ENCODE measurements around the gene MAST1.

The MAST1 gene

GRCh38 chr19:12789904-12790619 is 48.3 kb upstream of the MAST1 start:
- Histone ChIP-seq H3K27ac (ENCODE audit: low read length, poor library complexity, severe bottlenecking) (peak overlapping the region; percentile 91), H3K79me1 (replicated peaks; ENCODE audit: low read length, poor library complexity, severe bottlenecking) (no peaks in the 10 kb centered on the region), H3K18ac (ENCODE audit: low read depth in 1 of 2, low read length in 2 of 2) (peak overlapping the region; percentile 96 to 97), H2AK5ac (ENCODE audit: low read length, severe bottlenecking) (no peak overlapping the region), H2BK12ac (ENCODE audit: low read length in 2 of 2) (peak overlapping the region; percentile 92 to 96), H3K9me3 (ENCODE audit: control insufficient read depth, low read length) (no peaks in the 10 kb centered on the region), H3K9ac (ENCODE audit: low read length) (peak overlapping the region; percentile 90), H3K4ac (ENCODE audit: low read depth in 1 of 2, low read length in 2 of 2) (peak overlapping the region; percentile 81 to 96), H3K4me1 (ENCODE audit: control insufficient read depth, insufficient read depth, low read depth, low read length) (peaks cover 42% of the 10 kb centered on the region), H2BK120ac (ENCODE audit: low read depth, low read length) (peak overlapping the region; percentile 100), H2BK15ac (ENCODE audit: low read depth, poor library complexity, severe bottlenecking) (peak overlapping the region; percentile 87), H2AFZ (ENCODE audit: low read depth, low read length) (peak overlapping the region; percentile 30), H3K23ac (ENCODE audit: low read length in 2 of 2) (peak overlapping the region in 1 of 2 experiments; percentile 71), H3K27me3 (ENCODE audit: control insufficient read depth in 1 of 2, insufficient read depth in 1 of 2, low read length in 2 of 2) (no peaks in the 10 kb centered on the region), H4K91ac (ENCODE audit: low read length) (peak overlapping the region; percentile 86), H3K4me2 (ENCODE audit: low read length, poor library complexity, severe bottlenecking) (peak overlapping the region; percentile 91), H4K8ac (ENCODE audit: low read length) (peak overlapping the region; percentile 94), H2BK5ac (ENCODE audit: low read depth, low read length, poor library complexity, severe bottlenecking) (peak overlapping the region; percentile 48), H3K14ac (ENCODE audit: low read length in 2 of 2) (peak overlapping the region; percentile 47 to 62), H3K36me3 (ENCODE audit: control insufficient read depth in 1 of 2, insufficient read depth in 2 of 2, low read depth in 1 of 2, low read length in 2 of 2) (peaks cover 0 to 3% of the 10 kb centered on the region in 2 experiments), H3K4me3 (ENCODE audit: insufficient read depth in 1 of 2, low read depth in 1 of 2, low read length in 2 of 2) (peak overlapping the region; percentile 50 to 99)
- under 1% methylated on average over 56 of the region's 56 CpGs for WGBS
- DNase-seq = peak; percentile 98

GRCh38 chr19:12790628-12791344 is 47.5 kb upstream of the MAST1 start:
- Histone ChIP-seq H3K27ac (ENCODE audit: low read length, poor library complexity, severe bottlenecking) (peak overlapping the region; percentile 91), H3K4me3 (ENCODE audit: insufficient read depth in 1 of 2, low read depth in 1 of 2, low read length in 2 of 2) (peak overlapping the region; percentile 50 to 99), H4K91ac (ENCODE audit: low read length) (peak overlapping the region; percentile 86), H3K18ac (ENCODE audit: low read depth in 1 of 2, low read length in 2 of 2) (peak overlapping the region; percentile 96 to 97), H4K8ac (ENCODE audit: low read length) (peak overlapping the region; percentile 94), H3K4me2 (ENCODE audit: low read length, poor library complexity, severe bottlenecking) (peak overlapping the region; percentile 91), H2BK12ac (ENCODE audit: low read length in 2 of 2) (peak overlapping the region; percentile 92 to 96), H3K27me3 (ENCODE audit: control insufficient read depth in 1 of 2, insufficient read depth in 1 of 2, low read length in 2 of 2) (no peaks in the 10 kb centered on the region), H3K4ac (ENCODE audit: low read depth in 1 of 2, low read length in 2 of 2) (peak overlapping the region; percentile 81 to 96), H3K36me3 (ENCODE audit: control insufficient read depth in 1 of 2, insufficient read depth in 2 of 2, low read depth in 1 of 2, low read length in 2 of 2) (peaks cover 0 to 3% of the 10 kb centered on the region in 2 experiments), H2AK5ac (ENCODE audit: low read length, severe bottlenecking) (peak overlapping the region; percentile 47), H2BK15ac (ENCODE audit: low read depth, poor library complexity, severe bottlenecking) (peak overlapping the region; percentile 56), H3K9ac (ENCODE audit: low read length) (peak overlapping the region; percentile 90), H3K23ac (ENCODE audit: low read length in 2 of 2) (peak overlapping the region in 1 of 2 experiments; percentile 71), H3K4me1 (ENCODE audit: control insufficient read depth, insufficient read depth, low read depth, low read length) (peaks cover 40% of the 10 kb centered on the region), H3K14ac (ENCODE audit: low read length in 2 of 2) (peak overlapping the region in 1 of 2 experiments; percentile 62), H2BK5ac (ENCODE audit: low read depth, low read length, poor library complexity, severe bottlenecking) (peak overlapping the region; percentile 48), H2BK120ac (ENCODE audit: low read depth, low read length) (peak overlapping the region; percentile 93), H3K9me3 (ENCODE audit: control insufficient read depth, low read length) (no peaks in the 10 kb centered on the region), H3K79me1 (replicated peaks; ENCODE audit: low read length, poor library complexity, severe bottlenecking) (no peaks in the 10 kb centered on the region), H2AFZ (ENCODE audit: low read depth, low read length) (no peak overlapping the region)
- WGBS = 10% methylated on average over 22 of the region's 22 CpGs
- peak; percentile 44 for DNase-seq

GRCh38 chr19:12791345-12792050 is 46.8 kb upstream of the MAST1 start, which contains the start of gene JUNB:
JUNB (plus strand) TSS chr19:12791486; CDS start chr19:12791772, 286 bp downstream.
- H2BK5ac ChIP-seq (ENCODE audit: low read depth, low read length, poor library complexity, severe bottlenecking) = peak within 1 kb of the TSS; percentile 85
- H3K9me3 ChIP-seq (ENCODE audit: control insufficient read depth, low read length) = no peaks in the 10 kb centered on the region
- H3K23ac ChIP-seq (ENCODE audit: low read length in 2 of 2) = peak within 1 kb of the TSS; percentile 82 to 98
- H3K14ac ChIP-seq (ENCODE audit: low read length in 2 of 2) = peak within 1 kb of the TSS; percentile 87 to 100
- peaks cover 0 to 3% of the 10 kb centered on the region in 2 experiments for H3K36me3 ChIP-seq (ENCODE audit: control insufficient read depth in 1 of 2, insufficient read depth in 2 of 2, low read depth in 1 of 2, low read length in 2 of 2)
- H3K79me1 ChIP-seq (replicated peaks; ENCODE audit: low read length, poor library complexity, severe bottlenecking) = no peaks in the 10 kb centered on the region
- peak within 1 kb of the TSS; percentile 86 for H4K91ac ChIP-seq (ENCODE audit: low read length)
- DNase-seq = peak; percentile 98
- peak within 1 kb of the TSS; percentile 87 for H2BK15ac ChIP-seq (ENCODE audit: low read depth, poor library complexity, severe bottlenecking)
- H3K27me3 ChIP-seq (ENCODE audit: control insufficient read depth in 1 of 2, insufficient read depth in 1 of 2, low read length in 2 of 2) = no peaks in the 10 kb centered on the region
- peak within 1 kb of the TSS; percentile 93 for H2BK120ac ChIP-seq (ENCODE audit: low read depth, low read length)
- H3K4ac ChIP-seq (ENCODE audit: low read depth in 1 of 2, low read length in 2 of 2) = peak within 1 kb of the TSS; percentile 89 to 96
- H2BK12ac ChIP-seq (ENCODE audit: low read length in 2 of 2) = peak within 1 kb of the TSS; percentile 92 to 96
- peak within 1 kb of the TSS; percentile 99 for H3K9ac ChIP-seq (ENCODE audit: low read length)
- H2AFZ ChIP-seq (ENCODE audit: low read depth, low read length) = no peak within 1 kb of the TSS
- H3K4me3 ChIP-seq (ENCODE audit: insufficient read depth in 1 of 2, low read depth in 1 of 2, low read length in 2 of 2) = peak within 1 kb of the TSS; percentile 86 to 99
- WGBS = under 1% methylated on average over 61 of the region's 73 CpGs
- H3K4me2 ChIP-seq (ENCODE audit: low read length, poor library complexity, severe bottlenecking) = peak within 1 kb of the TSS; percentile 95
- peaks cover 40% of the 10 kb centered on the region for H3K4me1 ChIP-seq (ENCODE audit: control insufficient read depth, insufficient read depth, low read depth, low read length)
- H3K18ac ChIP-seq (ENCODE audit: low read depth in 1 of 2, low read length in 2 of 2) = peak within 1 kb of the TSS; percentile 97 to 99
- peak within 1 kb of the TSS; percentile 91 for H3K27ac ChIP-seq (ENCODE audit: low read length, poor library complexity, severe bottlenecking)
- H2AK5ac ChIP-seq (ENCODE audit: low read length, severe bottlenecking) = peak within 1 kb of the TSS; percentile 47
- H4K8ac ChIP-seq (ENCODE audit: low read length) = peak within 1 kb of the TSS; percentile 94
